GM10266 (cell line): ENCODE measurements around the gene ZBTB20.
"Not testable (repeated sequence)": the region's sequence is repeated elsewhere in the genome, so short reads cannot be mapped to it uniquely, and the experiment has no call there.

ENCODE experiments used
- DNase-seq: peaks from one replicate; pipeline ENCODE4 v3.0.0; 2012; ENCODE audit errors: extremely low spot score
- CTCF ChIP-seq: IDR thresholded peaks from 2 replicates; pipeline ENCODE4 v1.5.1; 2012; ENCODE audit warnings: mild to moderate bottlenecking, low read depth; ENCODE audit not compliant: control insufficient read depth, insufficient read depth; ENCODE audit errors: missing control alignments

The ZBTB20 gene

GRCh38 chr3:115146418-115147328 is at the start of gene ZBTB20:
ZBTB20 (minus strand) TSS chr3:115147288.
- DNase-seq, result peak; percentile 53
- no peak for TF ChIP-seq CTCF

GRCh38 chr3:115194476-115194875 is 47.4 kb upstream of the ZBTB20 start:
- TF ChIP-seq CTCF, result no peak
- DNase-seq, result no peak

- no peak for TF ChIP-seq CTCF
- DNase-seq, result no peak
Observed at GRCh38 chr3:115190747-115191146, 43.7 kb upstream of the ZBTB20 start.

GRCh38 chr3:115187149-115187757 is 40.2 kb upstream of the ZBTB20 start:
- DNase-seq, result peak; percentile 59
- TF ChIP-seq CTCF, result no peak

- DNase-seq, result no peak
- no peak for TF ChIP-seq CTCF
Observed at GRCh38 chr3:115186351-115187148, 39.5 kb upstream of the ZBTB20 start.

GRCh38 chr3:115184859-115185572 is 37.9 kb upstream of the ZBTB20 start:
- DNase-seq, result not testable (repeated sequence)

GRCh38 chr3:115178930-115179329 is 31.8 kb upstream of the ZBTB20 start:
- not testable (repeated sequence) for DNase-seq

- no peak for TF ChIP-seq CTCF
- DNase-seq, result no peak
Observed at GRCh38 chr3:115169808-115170207, 22.7 kb upstream of the ZBTB20 start.
